Thoracic aorta (tissue), 2 donors: Measurements from ENCODE around the gene CHCHD1. TPM values are rescaled to one million over a fixed set of nuclear protein-coding genes. Genes with fewer than 3 reads are reported as not detected.

Experiments
- ATAC-seq: fragments of 150-250 bp; one replicate; pipeline ENCODE4 v1.8.0; 2017; ENCODE audit warnings: low read depth; ENCODE audit not compliant: insufficient number of reproducible peaks, low FRiP score
- DNase-seq: peaks from one replicate; pipeline ENCODE4 v3.0.0-alpha.2; 2020; ENCODE audit warnings: low spot score
- H3K27ac ChIP-seq, 2 donors: fragments of 200-600 bp; sonication (generic); 1 replicate in 1 of 2; 2 replicates in 1 of 2; pipeline ENCODE4 v1.5.1; 2016; ENCODE audit warnings: mild to moderate bottlenecking in 2 of 2, moderate library complexity in 2 of 2
- H3K27me3 ChIP-seq: fragments of 200-600 bp; sonication (generic); replicated peaks from 2 replicates; pipeline ENCODE4 v1.6.0; 2016; ENCODE audit warnings: mild to moderate bottlenecking; ENCODE audit not compliant: insufficient read depth
- H3K36me3 ChIP-seq: fragments of 200-600 bp; sonication (generic); one replicate; pipeline ENCODE4 v1.5.1; 2016
- H3K4me1 ChIP-seq, 2 donors: fragments of 200-600 bp; sonication (generic); 1 replicate in 1 of 2; 2 replicates in 1 of 2; pipeline versions ENCODE4 v1.5.1 to v1.6.0; 2016; ENCODE audit warnings: low read depth in 2 of 2, mild to moderate bottlenecking in 1 of 2; ENCODE audit not compliant: control insufficient read depth in 1 of 2
- H3K4me3 ChIP-seq: fragments of 200-600 bp; sonication (generic); 2 replicates; pipeline ENCODE4 v1.5.1; 2016; ENCODE audit warnings: mild to moderate bottlenecking
- H3K9me3 ChIP-seq: fragments of 200-600 bp; sonication (generic); 2 replicates; pipeline ENCODE4 v1.5.1; 2016
- CTCF ChIP-seq: fragments of 200-600 bp; sonication (generic); IDR thresholded peaks from one replicate; pipeline ENCODE4 v1.5.1; 2019; ENCODE audit warnings: antibody characterized with exemption
- total RNA-seq, 2 donors: library from RNA; depleted of rRNA; stranded (reverse); fragments of >200 nt; gene quantifications; one replicate each; pipeline versions ENCODE4 v1.1.0 to v1.2.3, GENCODE V29; 2016

The CHCHD1 gene
- total RNA-seq, 2 donors from 2014 or later, result 20.7 to 22.6 TPM

- Histone ChIP-seq H3K27ac (no peak overlapping the region), H3K4me3 (no peak overlapping the region), H3K4me1 (peaks cover 7 to 18% of the 10 kb centered on the region in 2 donors), H3K9me3 (no peaks in the 10 kb centered on the region), H3K27me3 (no peaks in the 10 kb centered on the region), H3K36me3 (peaks cover 69% of the 10 kb centered on the region)
- ATAC-seq, result no peak
- no peak for DNase-seq
- no peak for TF ChIP-seq CTCF
These were observed 13.0 kb upstream of the CHCHD1 start for GRCh38 chr10:73768881-73769280.

GRCh38 chr10:73769396-73769795 is 12.5 kb upstream of the CHCHD1 start:
- Histone ChIP-seq H3K27me3 (no peaks in the 10 kb centered on the region), H3K4me3 (no peak overlapping the region), H3K36me3 (peaks cover 64% of the 10 kb centered on the region), H3K9me3 (no peaks in the 10 kb centered on the region), H3K4me1 (peaks cover 13 to 23% of the 10 kb centered on the region in 2 donors), H3K27ac (no peak overlapping the region)
- TF ChIP-seq CTCF, result no peak
- no peak for DNase-seq
- ATAC-seq, result no peak

GRCh38 chr10:73771722-73772280 is 10.0 kb upstream of the CHCHD1 start:
- H3K9me3 ChIP-seq, result no peaks in the 10 kb centered on the region
- ATAC-seq, result peak; percentile 8

GRCh38 chr10:73772281-73773151 is 9.3 kb upstream of the CHCHD1 start:
- peak; percentile 71 for ATAC-seq
- Histone ChIP-seq H3K4me1 (peaks cover 28 to 38% of the 10 kb centered on the region in 2 donors), H3K27ac (peak overlapping the region; percentile 92 to 96), H3K9me3 (no peaks in the 10 kb centered on the region), H3K27me3 (no peaks in the 10 kb centered on the region), H3K36me3 (peaks cover 36% of the 10 kb centered on the region), H3K4me3 (peak overlapping the region; percentile 93)
- TF ChIP-seq CTCF, result no peak
- peak; percentile 61 for DNase-seq

More at GRCh38 chr10:73771722-73772280, 10.0 kb upstream of the CHCHD1 start:
- Histone ChIP-seq H3K36me3 (peaks cover 40% of the 10 kb centered on the region), H3K4me1 (peaks cover 28 to 38% of the 10 kb centered on the region in 2 donors), H3K4me3 (peak overlapping the region; percentile 93), H3K27me3 (no peaks in the 10 kb centered on the region), H3K27ac (peak overlapping the region; percentile 92 to 96)
- DNase-seq, result no peak
- no peak for TF ChIP-seq CTCF

- Histone ChIP-seq H3K27ac (peak overlapping the region; percentile 92 to 96), H3K4me3 (peak overlapping the region; percentile 93), H3K27me3 (no peaks in the 10 kb centered on the region), H3K9me3 (no peaks in the 10 kb centered on the region), H3K4me1 (peaks cover 28 to 38% of the 10 kb centered on the region in 2 donors), H3K36me3 (peaks cover 31% of the 10 kb centered on the region)
- no peak for TF ChIP-seq CTCF
- DNase-seq, result no peak
- no peak for ATAC-seq
These were observed 8.5 kb upstream of the CHCHD1 start for GRCh38 chr10:73773152-73773879.
